ENCODE measurements around the gene THAP10. TPM values are rescaled to one million over a fixed set of nuclear protein-coding genes. Genes with fewer than 3 reads are reported as not detected.

The THAP10 gene
- total RNA-seq, 1 experiment from 2014 or later: 5.9 TPM

GRCh38 chr15:70832176-70832575, 60.1 kb downstream of the THAP10 start:
- no peak for DNase-seq
- no peak overlapping the region for H3K4me3 ChIP-seq (ENCODE audit: low read length)
- intact Hi-C loops (cut with micrococcal nuclease): no loop called here
- no peaks in the 10 kb centered on the region for H4K20me1 ChIP-seq (ENCODE audit: low read length)
- no peak overlapping the region for H3K27ac ChIP-seq (ENCODE audit: low read length)
- CTCF ChIA-PET: no interaction called here
- H3F3A ChIP-seq (ENCODE audit: low read length, unreplicated experiment): no peaks in the 10 kb centered on the region
- peaks cover 11% of the 10 kb centered on the region; the same call in 1 of the 2 replicates for H3K36me3 ChIP-seq (ENCODE audit: low read depth, low read length)
- H3K79me2 ChIP-seq (ENCODE audit: low read length): no peaks in the 10 kb centered on the region
- TF ChIP-seq CTCF (conservative IDR thresholded peaks at IDR 0.05; ENCODE audit: low read depth, low read length) (no peak), EZH2 (IDR thresholded peaks at IDR 0.05; ENCODE audit: low read length, unreplicated experiment) (no peak)
- POLR2A ChIA-PET (ENCODE audit: unreplicated experiment): no interaction called here
- H3K9ac ChIP-seq (ENCODE audit: low read length): no peak overlapping the region
- H3K4me1 ChIP-seq (ENCODE audit: insufficient read depth, low read length): peaks cover 26% of the 10 kb centered on the region
- no peaks in the 10 kb centered on the region for H3K27me3 ChIP-seq (ENCODE audit: low read length)
- no peak for ATAC-seq
- no peak overlapping the region for H2AFZ ChIP-seq (ENCODE audit: low read length)
- H3K9me3 ChIP-seq (ENCODE audit: low read length): no peaks in the 10 kb centered on the region
- no TSS peak for BruUV-seq (replicated peaks)
- H3K4me2 ChIP-seq (ENCODE audit: low read length): no peak overlapping the region
- H3K9me2 ChIP-seq (replicated peaks; ENCODE audit: low read length): no peaks in the 10 kb centered on the region

Other genes starting within 250 kb of the THAP10 start
- 21.7 and 26.7 TPM in 2 replicates for gene UACA, start 128.9 kb downstream of the THAP10 start, total RNA-seq (2014; rRNA removed)
- 133 and 166 TPM in 2 replicates for gene LARP6, start 38.3 kb downstream of the THAP10 start, total RNA-seq (2014; rRNA removed)
- gene LRRC49, start 393 bp upstream of the THAP10 start, total RNA-seq (2014; rRNA removed): 7.7 and 13.6 TPM in 2 replicates
- 29.0 and 39.3 TPM in 2 replicates for gene THSD4, start 223.0 kb upstream of the THAP10 start, total RNA-seq (2014; rRNA removed)